Fibroblast of skin of back (primary cell): ENCODE measurements around the gene TSC2. TPM values are rescaled to one million over a fixed set of nuclear protein-coding genes. Genes with fewer than 3 reads are reported as not detected.
A peak's percentile ranks its signal among the peaks of the same experiment; 100 is the strongest.

ENCODE experiments used
- DNase-seq: peaks from one replicate; pipeline ENCODE4 v3.0.0-alpha.2; 2013
- polyA plus RNA-seq, 2 experiments: library from polyadenylated mRNA; unstranded; fragments of 120-200 nt; gene quantifications; one replicate each; pipeline ENCODE4 v1.2.1, GENCODE V29; 2013; ENCODE audit not compliant: insufficient read length in 2 of 2

TSC2 gene
- polyA plus RNA-seq (2013, experiment 1 of 2; ENCODE audit: insufficient read length), result 81.5 TPM
- polyA plus RNA-seq (2013, experiment 2 of 2; ENCODE audit: insufficient read length), result 88.8 TPM

- peak; percentile 95 for DNase-seq
Observed at GRCh38 chr16:2047330-2048115, at the start of gene TSC2, which contains the start of gene NTHL1. TSS of gene TSC2 (plus strand) at chr16:2047985. CDS start at chr16:2048616, 631 bp downstream. TSS of gene NTHL1 (minus strand) at chr16:2047834. CDS start at chr16:2047823, 11 bp downstream.

GRCh38 chr16:1998360-1998835 is 49.4 kb upstream of the TSC2 start:
- DNase-seq, result no peak

- no peak for DNase-seq
Observed at GRCh38 chr16:1998852-1999801, 48.7 kb upstream of the TSC2 start.

- DNase-seq, result no peak
Observed at GRCh38 chr16:1999866-2000514, 47.8 kb upstream of the TSC2 start.

- no peak for DNase-seq
Observed at GRCh38 chr16:2001035-2001434, 46.8 kb upstream of the TSC2 start.

- DNase-seq, result no peak
Observed at GRCh38 chr16:2001456-2002355, 46.1 kb upstream of the TSC2 start.

GRCh38 chr16:2002406-2003230 is 45.2 kb upstream of the TSC2 start:
- DNase-seq, result no peak

- no peak for DNase-seq
Observed at GRCh38 chr16:2003231-2003826, 44.5 kb upstream of the TSC2 start.

- peak; percentile 83 for DNase-seq
Observed at GRCh38 chr16:2003827-2004641, 43.8 kb upstream of the TSC2 start.

- DNase-seq, result no peak
Observed at GRCh38 chr16:2004795-2005517, 42.8 kb upstream of the TSC2 start.

- no peak for DNase-seq
Observed at GRCh38 chr16:2005646-2006045, 42.1 kb upstream of the TSC2 start.

GRCh38 chr16:2006317-2006716 is 41.5 kb upstream of the TSC2 start:
- DNase-seq, result no peak

- no peak for DNase-seq
Observed at GRCh38 chr16:2007081-2007836, 40.5 kb upstream of the TSC2 start.

- peak; percentile 45 for DNase-seq
Observed at GRCh38 chr16:2008009-2008526, 39.7 kb upstream of the TSC2 start.

GRCh38 chr16:2008631-2009163 is 39.1 kb upstream of the TSC2 start:
- DNase-seq, result no peak

- no peak for DNase-seq
Observed at GRCh38 chr16:2009164-2009711, 38.5 kb upstream of the TSC2 start.
